Neural cell (in vitro differentiated cells): Measurements from ENCODE around the gene FXYD4.

ENCODE experiments used
- EP300 ChIP-seq: fragments of 450-650 bp; conservative IDR thresholded peaks from 2 replicates; pipeline ENCODE4 v1.6.1; 2014; ENCODE audit warnings: antibody characterized with exemption, mild to moderate bottlenecking, moderate library complexity; ENCODE audit not compliant: poor library complexity, severe bottlenecking
- TF ChIP-seq, protein P1 (sequence below): fragments of 450-650 bp; IDR thresholded peaks from 2 replicates; pipeline ENCODE4 v1.5.1; 2014; ENCODE audit warnings: antibody characterized with exemption, mild to moderate bottlenecking, moderate library complexity; ENCODE audit not compliant: poor library complexity, severe bottlenecking

DNA sequence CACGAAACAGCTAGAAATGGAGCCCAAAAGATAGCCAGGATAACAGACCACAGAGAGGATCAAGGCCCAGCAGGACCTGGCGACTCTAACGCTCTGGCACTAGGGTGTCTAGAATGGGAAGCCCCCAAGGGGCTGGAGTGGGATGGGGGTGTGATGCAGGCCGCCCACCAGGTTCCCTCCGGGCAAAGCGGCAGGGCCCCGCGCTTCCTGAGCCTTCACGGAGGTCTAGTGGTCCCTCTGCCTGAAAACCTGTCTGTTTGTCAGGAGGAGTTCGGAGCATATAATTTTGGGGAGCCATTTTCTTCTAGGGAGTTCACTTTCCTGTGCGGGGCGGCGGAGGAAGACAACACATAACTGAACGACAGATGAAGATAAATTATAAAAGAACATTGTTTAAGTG, 48.2 kb upstream of the FXYD4 start:
- TF ChIP-seq EP300: no peak
- TF ChIP-seq, protein P1, sequence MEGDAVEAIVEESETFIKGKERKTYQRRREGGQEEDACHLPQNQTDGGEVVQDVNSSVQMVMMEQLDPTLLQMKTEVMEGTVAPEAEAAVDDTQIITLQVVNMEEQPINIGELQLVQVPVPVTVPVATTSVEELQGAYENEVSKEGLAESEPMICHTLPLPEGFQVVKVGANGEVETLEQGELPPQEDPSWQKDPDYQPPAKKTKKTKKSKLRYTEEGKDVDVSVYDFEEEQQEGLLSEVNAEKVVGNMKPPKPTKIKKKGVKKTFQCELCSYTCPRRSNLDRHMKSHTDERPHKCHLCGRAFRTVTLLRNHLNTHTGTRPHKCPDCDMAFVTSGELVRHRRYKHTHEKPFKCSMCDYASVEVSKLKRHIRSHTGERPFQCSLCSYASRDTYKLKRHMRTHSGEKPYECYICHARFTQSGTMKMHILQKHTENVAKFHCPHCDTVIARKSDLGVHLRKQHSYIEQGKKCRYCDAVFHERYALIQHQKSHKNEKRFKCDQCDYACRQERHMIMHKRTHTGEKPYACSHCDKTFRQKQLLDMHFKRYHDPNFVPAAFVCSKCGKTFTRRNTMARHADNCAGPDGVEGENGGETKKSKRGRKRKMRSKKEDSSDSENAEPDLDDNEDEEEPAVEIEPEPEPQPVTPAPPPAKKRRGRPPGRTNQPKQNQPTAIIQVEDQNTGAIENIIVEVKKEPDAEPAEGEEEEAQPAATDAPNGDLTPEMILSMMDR: no peak
